Coronary artery (tissue), 2 donors: Measurements from ENCODE around the gene FMN1.

Experiments
- DNase-seq: peaks from one replicate; pipeline ENCODE4 v3.0.0-alpha.2; 2017; ENCODE audit warnings: low spot score
- H3K27ac ChIP-seq, 2 donors: fragments of 200-600 bp; sonication (generic); one replicate each; pipeline ENCODE4 v1.5.1; 2016 to 2019
- H3K4me3 ChIP-seq: fragments of 200-600 bp; sonication (generic); 2 replicates; pipeline ENCODE4 v1.5.1; 2016; ENCODE audit warnings: mild to moderate bottlenecking, moderate library complexity
- CTCF ChIP-seq: fragments of 200-600 bp; sonication (generic); IDR thresholded peaks from one replicate; pipeline ENCODE4 v1.5.1; 2019; ENCODE audit warnings: antibody characterized with exemption

The FMN1 gene

GRCh38 chr15:33136353-33136752 lies 58.2 kb downstream of the FMN1 start:
- TF ChIP-seq CTCF: no peak
- Histone ChIP-seq H3K27ac (no peak overlapping the region), H3K4me3 (no peak overlapping the region)
- no peak for DNase-seq

- H3K27ac ChIP-seq: no peak overlapping the region
- no peak overlapping the region for H3K4me3 ChIP-seq
- TF ChIP-seq CTCF: no peak
- DNase-seq: no peak
Observed at GRCh38 chr15:33135355-33135781, 59.1 kb downstream of the FMN1 start.

DNA sequence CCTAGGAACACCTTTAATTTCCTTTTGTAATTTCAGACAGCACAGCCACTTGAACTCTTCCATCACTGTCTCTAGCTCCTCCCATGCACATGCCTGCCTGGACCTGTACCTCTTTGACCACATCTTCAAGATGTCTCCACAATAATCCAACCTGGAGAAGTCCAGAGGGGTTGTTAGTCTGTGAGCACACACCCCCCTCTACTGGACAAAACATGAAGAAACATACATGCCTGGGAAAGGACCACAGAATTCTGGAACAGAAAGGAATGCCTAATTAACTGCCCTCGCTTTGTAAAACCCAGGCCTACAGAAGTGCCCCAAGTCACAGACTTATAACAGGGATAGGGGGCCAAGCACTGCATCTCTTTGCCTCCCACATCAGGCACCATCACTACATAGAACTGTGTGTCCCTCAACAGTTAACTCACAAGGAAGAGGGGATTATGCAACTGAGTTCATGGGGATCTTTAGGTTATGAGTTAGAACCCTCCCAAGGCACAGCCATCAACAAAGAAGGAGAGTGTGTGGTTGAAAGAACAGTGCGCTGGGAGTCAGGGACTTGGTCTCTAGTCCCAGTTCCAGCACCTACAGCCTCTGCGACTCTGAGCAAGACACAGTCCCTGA lies 61.7 kb downstream of the FMN1 start:
- no peak for DNase-seq
- H3K27ac ChIP-seq: no peak overlapping the region
- peak; percentile 19 for TF ChIP-seq CTCF
- no peak overlapping the region for H3K4me3 ChIP-seq

- TF ChIP-seq CTCF: no peak
- Histone ChIP-seq H3K4me3 (no peak overlapping the region), H3K27ac (no peak overlapping the region)
- no peak for DNase-seq
Observed at GRCh38 chr15:33132233-33132580, 62.3 kb downstream of the FMN1 start.

GRCh38 chr15:33131552-33132232 lies 62.8 kb downstream of the FMN1 start:
- TF ChIP-seq CTCF: no peak
- Histone ChIP-seq H3K27ac (no peak overlapping the region), H3K4me3 (no peak overlapping the region)
- DNase-seq: no peak

DNA sequence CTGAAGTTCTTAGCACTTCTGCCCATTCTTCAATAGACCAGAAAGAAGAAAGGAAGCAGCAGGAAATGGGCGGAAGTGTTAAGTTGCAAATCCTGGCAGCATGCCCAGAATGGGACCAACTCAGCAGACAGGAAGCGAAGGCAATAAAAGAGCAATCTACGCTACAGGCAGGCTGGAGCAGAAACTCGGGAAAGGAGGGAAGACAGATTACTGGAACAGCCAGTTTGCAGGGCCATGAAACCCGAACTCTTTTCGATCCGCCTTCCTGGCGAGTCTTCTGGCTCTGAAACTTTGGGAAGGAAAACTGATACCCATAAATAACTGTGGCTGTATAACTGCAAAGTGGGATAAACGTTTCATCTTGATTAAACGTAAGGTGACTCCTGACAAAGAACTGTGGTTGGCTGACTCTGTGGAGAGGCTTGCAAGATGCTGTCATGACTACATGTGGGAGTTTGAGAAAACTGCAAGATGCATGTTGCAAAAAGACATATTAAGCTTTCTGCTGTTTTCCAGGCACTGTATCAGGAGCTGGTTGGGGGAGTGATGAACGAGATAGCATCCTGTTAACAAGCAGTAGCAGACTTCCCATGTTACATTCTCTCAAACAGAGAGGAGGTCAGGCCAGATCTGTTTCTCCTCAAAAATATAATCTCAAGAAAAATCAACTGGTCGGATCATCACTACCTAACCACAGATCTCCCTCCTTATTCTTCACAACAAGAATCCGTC lies 67.8 kb downstream of the FMN1 start:
- Histone ChIP-seq H3K4me3 (no peak overlapping the region), H3K27ac (no peak overlapping the region)
- no peak for DNase-seq
- TF ChIP-seq CTCF: no peak
